HG03457 (cell line): ENCODE measurements around the gene TMEM59L.

ENCODE experiments used
- ATAC-seq: cut with Tn5 transposase; IDR thresholded peaks from one replicate; pipeline ENCODE4 v1.9.1; 2021; ENCODE audit warnings: moderate number of reproducible peaks; ENCODE audit not compliant: unreplicated experiment

TMEM59L gene

DNA sequence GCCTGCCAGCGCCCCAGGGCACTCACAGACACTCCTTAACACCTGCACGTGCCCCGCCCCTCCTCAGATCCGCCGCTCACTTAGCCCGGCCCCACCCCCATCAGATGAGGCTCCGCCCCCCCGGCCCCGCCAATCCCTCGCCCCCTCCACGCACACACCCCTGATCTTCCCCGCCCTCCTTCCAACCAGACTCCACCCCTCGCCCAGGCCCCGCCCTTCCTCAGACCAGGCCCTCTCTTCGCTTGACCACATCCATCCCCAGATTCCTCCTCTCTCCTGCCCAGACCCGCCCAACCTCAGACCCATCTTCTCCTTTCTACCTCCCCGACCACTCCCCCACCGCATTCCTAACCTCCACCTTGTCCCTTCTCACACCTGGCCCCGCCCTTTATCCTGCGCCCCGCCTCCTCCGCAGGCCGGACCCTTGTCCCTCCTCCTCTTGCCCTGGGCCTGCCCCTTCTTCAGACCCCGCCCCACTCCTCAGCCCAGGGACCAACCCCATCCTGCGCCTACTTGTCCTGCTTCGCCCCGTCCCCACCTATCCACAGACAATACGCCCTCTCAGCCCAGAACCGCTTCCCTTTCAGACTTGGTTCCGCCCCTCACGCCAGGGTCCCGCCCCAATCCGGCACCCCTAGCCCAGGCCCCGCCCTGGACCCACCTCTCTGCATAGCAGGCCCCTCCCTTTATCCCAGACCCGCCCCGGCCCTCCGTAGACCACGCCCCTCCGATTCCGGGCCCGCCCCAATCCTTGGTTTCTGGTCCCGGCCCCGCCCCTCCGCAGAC lies 23.7 kb downstream of the TMEM59L start:
- ATAC-seq = peak; percentile 79

DNA sequence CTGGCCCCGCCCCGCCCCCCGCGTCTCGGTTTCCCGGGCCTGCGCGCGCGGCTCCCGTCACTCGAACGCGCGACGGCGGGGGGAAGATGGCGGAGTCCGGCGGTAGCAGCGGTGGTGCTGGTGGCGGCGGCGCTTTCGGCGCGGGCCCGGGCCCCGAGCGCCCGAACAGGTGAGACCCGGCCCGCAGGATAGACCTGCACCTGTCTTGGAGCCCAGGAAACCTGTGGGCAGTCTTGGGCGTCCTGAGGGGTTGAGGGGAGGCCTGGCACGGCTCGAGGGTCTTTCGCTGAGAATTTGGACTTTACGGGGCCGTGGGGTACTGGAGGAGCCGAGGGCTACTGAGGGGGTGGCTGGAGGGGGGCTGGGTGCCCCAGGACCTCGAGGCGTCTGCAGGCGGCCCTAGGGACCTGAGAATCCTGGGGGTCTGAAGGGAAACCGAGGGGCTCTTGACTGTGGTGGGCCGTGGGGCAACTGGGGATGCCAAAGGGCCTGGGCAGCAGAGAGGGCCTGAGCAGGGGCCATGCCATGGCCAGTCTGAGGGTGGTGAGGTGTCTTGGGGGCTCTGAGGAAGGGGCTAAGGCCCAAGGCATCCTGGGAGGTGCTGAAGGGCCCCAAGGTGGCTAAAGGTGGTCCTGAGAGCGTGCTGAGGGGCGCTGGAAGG lies 24.4 kb downstream of the TMEM59L start, which contains the start of gene KLHL26:
Gene KLHL26 (plus strand): TSS at position 60 of the 661 bp plus-strand sequence. CDS start 27 bp downstream, at position 87.
- no peak for ATAC-seq

DNA sequence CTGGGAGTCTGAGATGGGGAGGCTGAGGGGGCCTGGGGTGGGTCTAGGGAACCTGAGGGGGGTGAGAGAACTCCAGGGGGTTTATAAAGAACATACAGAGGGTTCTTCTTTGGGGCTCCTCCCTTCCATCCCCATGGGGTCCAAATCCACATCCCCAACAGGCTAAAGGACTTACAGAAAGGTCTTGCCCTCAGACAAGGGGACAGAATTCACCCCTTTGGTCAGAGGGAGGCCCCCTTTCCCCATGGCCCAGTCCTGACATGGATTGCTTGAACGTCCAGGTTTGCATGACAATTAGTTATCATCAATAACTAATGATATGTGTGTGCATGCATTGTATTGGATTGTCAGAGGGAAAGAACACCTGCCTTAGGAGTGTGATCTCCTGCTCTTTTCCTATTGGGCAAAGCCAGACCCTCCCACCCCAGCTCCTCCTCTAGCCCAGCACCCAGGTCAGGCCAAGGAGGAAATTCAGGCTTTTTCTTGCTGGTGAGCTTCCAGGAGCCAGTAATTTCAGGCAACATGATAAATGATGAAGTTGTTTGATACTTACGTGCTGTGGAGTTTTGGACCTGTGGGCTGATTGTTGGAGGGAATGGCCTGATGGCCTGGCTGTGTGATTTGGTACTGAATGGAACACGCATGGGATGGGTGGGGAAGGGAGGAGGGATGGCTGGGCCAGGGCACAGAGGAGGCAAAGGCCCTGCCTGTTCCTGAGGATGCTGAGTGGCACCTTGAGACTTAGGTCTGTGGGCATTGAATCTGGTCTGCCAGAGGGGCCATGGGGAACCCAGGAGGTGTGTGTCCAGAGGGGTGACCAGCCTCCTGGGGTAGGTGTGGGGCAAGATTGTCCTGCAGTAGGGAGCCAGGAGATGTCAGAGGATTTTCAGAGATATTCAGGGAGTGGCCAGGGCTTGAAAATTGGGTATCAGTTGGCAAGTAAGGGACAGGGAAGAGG lies 25.3 kb downstream of the TMEM59L start:
- ATAC-seq = no peak

DNA sequence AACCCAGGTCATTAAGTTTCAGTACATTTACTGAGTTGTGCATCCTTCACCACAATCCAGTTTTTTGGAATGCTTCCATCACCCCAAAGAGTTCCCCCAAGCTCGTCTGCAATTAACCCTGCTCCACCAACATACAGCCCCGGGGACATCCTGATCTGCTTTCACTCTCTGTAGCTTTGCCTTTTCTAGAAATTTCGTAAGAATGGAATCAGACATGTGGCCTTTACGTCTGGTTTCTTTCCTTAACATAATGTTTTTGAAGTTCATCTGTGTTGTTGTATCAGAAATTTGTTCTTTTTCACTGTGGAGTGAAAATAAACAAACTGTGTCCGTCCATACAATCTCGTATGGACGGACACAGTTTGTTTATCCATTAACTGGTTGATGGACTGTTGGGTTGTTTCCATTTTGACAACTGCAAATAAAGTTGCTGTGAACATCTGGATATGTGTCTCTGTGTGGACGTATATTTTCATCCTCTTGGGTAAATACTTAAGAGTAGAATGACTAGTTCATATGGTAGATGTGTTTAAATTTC lies 27.1 kb downstream of the TMEM59L start:
- ATAC-seq = no peak

DNA sequence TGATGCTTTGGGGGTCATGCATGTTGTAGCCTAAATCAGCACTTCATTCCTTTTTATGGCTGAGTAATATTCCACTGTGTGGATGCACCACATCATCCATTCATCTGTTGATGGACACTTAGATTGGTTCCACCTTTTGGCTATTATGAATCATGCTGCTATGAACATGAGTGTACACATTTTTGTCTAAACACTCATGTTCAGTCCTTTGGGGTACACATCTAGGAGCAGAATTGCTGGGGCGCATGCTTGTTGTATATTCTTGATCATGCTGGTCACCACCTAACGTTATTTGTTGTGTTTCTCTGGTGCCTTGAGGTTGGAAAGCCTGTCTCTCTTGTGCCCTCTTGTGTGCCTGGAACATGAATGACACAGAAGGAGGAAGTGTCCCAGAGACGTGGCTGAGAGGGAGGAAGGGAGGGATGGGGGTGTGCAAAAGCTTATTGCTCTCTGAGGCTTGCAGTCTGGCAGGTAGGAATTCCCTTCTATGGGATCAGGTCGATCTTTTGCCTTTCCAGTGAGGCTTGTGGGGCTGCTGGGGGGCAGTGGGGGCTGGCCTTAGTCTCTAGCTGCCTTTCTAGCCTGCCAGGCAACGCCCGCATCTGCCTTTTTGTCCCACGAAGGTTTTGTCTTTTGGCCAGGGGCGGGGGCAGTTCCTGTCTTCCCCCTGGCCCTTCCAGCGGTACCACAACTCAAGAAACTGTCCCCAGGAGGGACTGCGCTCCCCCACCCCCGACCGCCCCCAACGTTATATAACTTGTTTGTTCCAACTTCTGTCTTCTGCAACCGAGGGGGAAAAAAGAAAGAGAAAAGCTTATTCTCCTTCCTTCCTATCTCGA lies 31.7 kb downstream of the TMEM59L start:
- ATAC-seq = no peak

DNA sequence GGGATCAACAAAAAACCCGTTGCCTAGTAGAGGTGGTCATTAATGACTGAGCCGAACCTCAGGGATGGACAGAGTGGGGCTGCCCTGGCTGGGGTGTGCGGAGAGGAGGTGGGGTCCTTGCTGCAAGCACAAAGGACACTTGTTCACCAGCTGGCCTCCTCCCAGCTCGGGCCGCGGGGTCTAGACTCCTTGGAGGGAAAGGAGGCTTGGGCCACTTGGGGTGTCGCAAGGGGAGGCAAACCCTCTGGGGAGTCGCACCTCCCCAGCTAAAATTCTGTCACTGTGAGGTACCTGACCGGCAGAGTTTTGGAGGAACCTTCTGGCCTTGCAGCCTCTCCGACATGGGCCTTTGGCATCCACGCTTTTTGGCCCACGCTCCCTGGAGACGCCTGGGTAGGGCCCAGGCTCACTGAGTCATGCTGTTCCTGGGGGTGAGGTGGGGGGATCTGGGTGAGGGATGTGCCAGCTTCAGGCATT lies 32.4 kb downstream of the TMEM59L start:
- ATAC-seq = no peak

DNA sequence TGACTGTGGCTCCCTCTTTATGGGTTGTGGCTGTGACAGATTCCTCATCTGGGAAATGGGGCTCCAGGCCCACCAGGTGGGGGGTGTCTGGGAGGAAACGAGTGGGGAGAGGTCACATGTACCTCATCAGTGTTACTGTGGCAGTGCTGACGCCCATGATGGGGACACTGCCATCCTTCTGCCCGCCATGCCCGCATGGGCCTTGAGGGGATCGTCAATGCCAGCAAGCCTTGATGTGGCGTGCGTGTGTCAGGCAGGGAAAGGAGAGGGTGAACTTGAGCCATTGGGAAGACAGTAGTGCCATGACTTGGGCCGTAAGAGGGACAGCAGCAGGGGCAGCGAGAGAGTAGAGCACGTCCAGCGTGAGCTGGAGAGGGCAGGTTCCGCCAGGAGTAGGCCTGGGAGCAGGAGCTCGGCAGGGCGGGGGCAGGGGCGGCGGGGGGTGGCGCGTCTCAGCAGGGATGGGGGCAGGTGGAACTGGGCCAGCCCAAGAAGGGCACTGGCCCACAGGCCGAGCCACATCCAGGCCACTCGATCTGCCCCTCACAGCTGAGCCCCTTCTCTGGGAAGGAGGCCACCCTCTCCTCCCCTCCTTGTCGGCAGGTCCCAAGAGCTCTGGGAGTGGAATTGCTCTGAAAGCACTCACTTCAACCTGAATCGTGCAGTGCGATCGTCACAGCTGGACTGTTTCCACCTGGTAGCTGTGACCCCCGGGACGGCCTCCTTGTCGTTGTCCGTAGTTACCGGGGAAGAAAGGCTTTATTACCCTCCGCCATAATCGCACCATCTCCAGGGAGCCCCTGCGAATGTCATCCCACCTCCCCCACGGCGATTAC lies 34.1 kb downstream of the TMEM59L start:
- no peak for ATAC-seq

DNA sequence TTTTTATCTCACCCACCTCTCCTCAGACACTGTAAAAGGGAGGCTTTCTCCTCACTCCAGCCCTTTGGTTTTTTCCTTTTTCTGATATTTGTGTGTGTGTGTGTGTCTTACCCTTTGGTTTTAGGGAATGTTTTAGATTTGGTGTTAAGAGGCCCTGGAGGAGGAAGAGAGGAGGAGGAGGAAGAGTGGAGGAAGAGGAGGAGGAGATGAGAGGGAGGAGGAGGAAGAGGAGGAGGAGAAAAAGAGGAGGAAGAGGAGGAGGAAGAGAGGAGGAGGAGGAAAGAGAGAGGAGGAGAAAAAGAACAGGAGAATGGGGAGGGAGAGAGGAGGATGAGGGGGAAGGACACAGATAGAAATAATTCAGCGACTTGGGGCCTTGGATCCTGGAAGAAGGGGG lies 34.7 kb downstream of the TMEM59L start:
- ATAC-seq = no peak

DNA sequence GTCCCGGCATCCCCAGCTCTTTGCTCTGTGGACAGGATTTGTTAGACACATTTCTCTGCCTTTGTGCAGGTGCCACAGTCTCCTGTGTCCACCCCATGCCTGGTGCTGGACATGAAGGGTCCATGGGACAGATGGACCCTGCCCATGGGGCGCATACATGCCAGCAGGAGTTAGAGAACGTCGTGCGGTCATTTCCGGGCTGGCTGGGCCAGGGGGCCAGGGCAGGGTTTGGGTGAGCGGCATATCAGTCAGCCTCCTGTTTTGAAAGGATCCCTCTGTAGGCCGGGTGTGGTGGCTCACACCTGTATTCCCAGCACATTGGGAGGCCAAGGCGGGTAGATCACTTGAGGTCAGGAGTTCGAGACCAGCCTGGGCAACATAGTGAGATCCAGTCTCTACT lies 35.1 kb downstream of the TMEM59L start:
- ATAC-seq = no peak

DNA sequence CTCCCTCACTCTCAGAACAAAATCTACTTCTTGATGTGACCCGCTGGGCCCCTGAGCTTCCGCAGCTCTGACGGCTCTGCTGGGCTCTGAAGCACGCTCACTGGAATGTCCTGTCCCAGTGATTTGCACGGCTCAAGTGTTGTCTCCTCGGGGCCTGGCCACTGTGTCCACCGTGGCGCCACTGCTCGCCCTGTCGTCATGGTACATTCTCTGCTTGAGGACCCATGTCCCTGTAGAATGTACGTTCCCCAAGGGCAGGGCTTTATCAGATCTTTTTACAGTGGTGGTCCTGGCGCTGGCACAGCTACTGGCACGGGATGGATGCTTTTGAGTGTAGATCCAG lies 36.3 kb downstream of the TMEM59L start:
- ATAC-seq = no peak

DNA sequence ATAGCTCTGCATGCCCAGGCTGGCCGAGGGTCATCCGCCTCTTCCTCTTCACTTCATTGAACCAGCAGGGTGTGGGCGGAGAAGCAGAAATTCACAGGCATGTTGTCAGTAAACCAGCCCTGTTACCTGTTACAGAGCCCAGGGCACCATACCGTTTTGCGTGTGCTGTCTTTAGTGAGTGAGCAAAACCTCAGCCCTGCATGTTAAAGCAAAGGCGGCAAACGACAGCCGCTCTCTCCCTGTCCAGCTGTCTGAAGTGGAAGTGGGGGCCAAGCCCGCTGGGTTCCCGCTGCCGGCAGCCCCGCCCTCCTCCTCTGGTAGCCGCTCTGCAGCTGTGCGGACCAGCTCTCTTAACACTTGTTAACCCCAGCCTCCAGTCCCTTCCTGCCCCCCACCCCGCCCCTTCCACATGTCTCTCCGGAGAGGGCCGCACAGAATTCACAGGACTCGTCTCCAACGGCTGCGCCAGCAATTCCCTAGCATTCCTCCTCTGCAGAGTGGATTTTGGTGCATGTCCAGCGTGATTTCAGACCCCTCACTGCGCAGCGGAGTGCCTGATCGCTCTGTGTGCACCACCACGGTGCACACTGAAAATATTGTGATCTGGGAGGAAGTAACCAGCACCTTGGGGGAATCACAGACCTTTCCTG lies 36.8 kb downstream of the TMEM59L start:
- ATAC-seq = no peak

DNA sequence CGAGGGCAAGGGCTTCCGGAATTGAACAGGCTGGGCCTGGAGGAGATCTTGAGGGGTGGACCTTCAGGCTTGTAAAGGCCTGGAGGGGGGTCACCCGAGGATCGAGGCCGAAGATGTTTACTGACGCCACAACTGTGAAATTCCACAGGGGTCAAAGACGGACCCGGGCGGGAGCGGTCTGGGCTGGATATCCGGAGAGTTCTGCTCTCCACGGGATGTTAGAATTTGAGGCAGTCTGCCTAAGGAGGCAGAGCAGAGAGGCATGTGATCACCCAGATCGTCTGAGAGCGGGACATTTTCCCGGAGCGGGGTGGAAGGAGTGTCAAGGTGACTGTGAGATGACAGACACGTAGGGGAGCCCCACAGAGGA lies 37.3 kb downstream of the TMEM59L start:
- ATAC-seq = no peak

DNA sequence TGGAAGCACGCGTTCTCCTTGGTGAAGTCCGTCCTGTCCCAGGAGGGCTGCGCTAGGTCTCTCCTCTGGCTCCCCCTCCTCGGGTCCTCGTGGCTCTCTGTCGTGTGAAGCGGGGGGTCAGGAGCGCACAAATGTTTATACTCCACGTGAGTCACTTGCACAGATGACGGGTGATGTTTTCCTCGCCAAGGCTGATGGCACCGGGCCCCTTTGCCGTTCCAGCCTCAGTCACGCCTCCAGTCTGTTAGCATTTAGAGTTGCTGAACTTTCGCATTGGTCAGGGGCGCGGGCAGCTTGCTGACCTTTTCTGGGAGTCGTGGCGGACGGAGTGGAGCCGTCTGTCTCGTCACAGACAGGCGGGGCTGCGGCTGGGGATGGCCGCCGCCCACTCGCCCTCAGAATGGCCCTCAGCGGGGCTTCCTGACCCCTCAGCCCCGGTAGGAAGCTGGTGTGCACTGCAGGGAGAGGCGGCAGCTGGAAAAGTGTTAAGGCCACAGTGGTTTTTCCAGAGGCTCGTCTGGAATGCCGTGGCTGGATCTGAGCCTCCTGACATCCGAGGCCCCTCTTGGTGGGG lies 37.9 kb downstream of the TMEM59L start:
- no peak for ATAC-seq

DNA sequence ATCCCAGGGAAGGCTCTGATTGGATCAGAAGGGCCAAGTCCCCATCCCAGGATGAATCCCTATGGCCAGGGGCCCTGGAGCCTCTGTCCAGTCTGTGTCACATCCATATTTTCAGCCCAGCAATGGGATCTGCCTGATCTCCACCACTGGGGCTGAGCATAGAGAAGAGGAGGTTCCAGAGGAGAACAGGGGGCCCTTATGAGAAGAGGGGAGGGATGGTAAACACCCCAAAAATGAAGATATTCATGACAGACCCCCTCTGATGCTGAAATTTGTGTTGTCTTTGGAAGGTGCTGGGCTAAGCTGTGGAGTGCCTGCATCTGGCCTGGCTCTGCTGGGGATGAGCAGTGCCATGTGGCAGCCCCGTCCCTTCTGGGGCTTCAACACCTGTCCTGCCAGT lies 38.6 kb downstream of the TMEM59L start:
- ATAC-seq = no peak

DNA sequence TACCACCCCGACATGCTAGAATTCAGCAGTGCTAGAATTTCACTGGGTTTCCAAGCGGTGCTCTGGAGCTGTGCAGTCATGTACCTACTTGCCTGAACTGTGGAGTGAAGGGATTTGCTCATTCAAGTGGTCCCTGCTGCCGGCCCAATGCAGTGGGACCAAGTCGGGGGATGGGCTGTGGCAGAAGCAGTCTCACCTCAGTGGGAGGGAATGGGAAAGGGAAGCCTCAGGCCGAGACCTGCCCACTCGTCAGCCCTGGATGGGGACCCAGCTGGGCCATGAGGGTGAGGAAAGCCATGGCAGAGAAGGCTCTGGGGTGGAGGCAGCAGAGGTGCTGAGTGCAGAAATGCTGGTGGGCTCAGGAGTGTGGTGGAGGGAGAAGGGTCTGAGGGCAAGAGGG lies 39.1 kb downstream of the TMEM59L start:
- ATAC-seq = no peak

DNA sequence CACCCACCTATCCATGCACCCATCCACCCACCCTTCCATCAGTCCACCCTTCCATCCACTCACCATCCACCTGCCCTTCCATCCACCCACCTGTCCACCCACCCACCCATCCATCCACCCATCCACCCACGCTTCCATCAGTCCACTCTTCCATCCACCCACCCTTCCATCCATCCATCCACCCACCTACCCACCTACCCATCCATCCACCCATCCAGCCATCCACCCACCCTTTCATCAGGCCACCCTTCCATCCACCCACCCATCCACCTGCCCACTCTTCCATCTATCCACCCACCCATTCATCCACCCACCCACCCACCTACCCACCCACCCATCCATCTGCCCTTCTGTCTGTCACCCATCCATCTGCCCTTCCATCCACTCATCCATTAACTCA lies 41.2 kb downstream of the TMEM59L start:
- no peak for ATAC-seq

DNA sequence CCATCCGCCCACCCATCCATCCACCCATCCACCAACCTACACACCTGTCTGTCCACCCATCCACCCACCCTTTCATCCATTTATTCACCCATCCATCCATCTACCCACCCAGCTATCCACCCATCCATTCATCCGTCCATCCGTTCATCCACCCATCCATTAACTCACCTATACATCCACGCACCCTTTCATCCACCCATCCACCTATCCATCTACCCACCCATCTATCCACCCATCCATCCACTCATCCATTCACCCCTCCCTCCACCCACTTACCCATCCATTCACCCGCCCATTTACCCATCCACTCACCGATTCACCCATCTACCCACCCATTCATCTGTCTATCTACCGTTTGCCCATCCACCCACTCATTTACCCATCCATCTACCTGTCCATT lies 41.8 kb downstream of the TMEM59L start:
- ATAC-seq = no peak

DNA sequence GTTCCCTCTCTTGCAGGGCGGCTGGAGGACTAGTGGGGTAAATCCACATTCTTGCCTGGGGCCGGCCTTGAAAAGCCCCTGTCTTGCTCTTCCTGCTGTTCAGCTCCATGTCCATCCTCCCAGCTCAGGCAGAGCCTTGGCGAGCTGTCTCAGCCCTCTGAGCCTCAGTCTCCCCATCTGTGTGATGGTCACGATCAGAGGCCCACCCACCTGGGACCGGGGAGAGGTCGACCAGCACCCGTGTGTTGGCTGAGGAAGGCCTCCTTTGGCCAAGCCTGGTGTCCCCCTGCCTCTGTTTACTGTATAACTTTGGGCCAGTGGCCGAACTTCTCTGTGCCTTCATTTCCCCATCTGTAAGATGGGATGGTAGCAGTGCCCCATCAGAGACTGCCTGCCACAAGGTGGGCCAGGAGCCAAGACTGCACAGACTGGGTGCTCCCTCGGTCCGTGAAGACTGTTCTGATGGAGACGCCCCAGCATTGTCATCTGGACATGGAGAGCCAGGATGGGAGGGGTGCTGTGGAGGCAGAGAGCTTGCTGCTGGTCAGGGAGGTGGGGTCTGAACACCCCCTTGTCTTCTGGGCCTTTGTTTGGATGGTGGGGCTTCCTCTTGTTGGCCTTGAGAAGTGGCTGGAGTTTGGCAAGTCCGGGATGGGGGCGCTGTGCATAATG lies 42.6 kb downstream of the TMEM59L start:
- ATAC-seq = no peak
